Activated CD8-positive, alpha-beta memory T cell treated with anti-CD3 and anti-CD28 coated beads for 48 hours (primary cell): Measurements from ENCODE around the gene LAMA2.

ENCODE experiments used
- DNase-seq, 3 experiments: peaks; one replicate each; pipeline ENCODE4 v3.0.0-alpha.2; 2020; ENCODE audit warnings: low read depth in 2 of 3, low spot score in 2 of 3

Gene LAMA2

GRCh38 chr6:129177801-129178200 lies 294.9 kb downstream of the LAMA2 start:
- no peak for DNase-seq

DNA sequence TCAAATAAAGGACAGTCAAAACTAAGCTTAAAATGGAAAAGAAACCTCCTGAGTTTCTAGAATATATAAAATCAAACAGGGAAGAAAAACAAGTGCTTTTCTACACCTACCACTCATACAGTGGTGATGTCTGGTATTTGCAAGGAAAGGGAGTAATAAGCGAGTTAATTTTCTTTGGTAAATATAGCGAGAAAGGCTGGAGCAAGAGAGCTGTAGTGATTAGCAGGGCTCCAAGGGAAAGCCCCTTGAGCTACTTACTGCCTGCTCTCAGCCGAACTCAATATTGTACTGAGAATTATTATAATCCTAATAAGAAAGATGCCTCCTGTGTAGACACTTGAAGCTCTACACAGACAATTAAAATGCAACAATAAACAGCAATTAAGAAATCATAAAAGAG lies 296.3 kb downstream of the LAMA2 start:
- DNase-seq: no peak

DNA sequence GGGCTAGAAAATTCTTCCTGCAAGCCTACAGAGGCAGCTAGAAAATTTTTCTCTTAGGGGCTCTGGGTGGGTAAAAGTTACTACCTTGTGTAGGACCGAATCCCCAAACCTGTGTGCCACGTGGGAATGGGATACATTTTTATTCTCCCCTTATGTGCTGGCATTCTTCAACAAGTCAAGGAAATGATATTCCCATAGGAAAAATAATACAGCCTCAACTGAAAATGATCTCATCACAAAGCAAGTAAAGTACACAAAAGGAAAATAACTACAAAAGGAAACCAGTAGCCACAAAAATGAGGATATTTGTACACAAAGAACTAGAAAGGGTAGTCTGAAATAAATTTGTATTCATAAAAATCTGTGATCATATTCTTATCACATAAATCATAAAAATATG lies 298.1 kb downstream of the LAMA2 start:
- DNase-seq: no peak

DNA sequence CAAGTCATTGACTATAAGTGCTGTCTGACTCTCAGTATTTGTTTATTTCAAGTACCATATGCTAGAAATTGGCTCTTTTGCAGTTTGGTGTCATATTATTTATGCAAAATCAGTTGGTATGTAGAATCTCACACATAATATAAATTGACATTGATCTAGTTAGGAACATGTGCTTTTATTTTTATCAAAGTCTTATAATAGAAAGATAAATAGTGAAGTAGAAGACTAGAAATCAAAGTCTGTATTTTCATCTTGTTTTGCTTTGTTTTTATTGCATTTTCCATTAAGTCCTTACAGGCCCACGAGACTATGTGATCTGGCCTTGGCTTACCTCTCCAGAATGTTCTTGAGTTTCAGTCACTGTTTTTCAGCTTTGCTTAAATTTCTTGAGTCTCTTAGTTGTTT lies 300.3 kb downstream of the LAMA2 start:
- no peak for DNase-seq

GRCh38 chr6:129183681-129184301 lies 300.9 kb downstream of the LAMA2 start:
- DNase-seq: no peak

DNA sequence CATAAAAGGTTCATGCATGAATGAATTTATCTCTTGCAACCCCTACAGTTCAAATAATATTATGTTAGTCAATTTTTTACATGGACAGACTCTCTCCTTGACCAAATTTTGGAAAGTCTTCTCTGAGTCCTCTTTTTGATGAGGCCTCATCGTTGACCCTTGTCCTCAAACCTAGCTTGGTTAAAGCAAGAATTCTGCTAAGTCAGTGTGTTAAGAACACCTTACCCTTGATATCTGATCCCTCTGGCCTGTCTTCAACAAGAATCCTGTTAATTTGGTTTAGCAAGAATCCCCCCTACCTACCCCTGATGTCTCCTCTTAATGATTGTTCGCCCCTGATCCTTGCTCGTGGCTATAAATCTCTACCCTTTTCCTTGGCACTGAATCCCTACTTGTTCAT lies 301.4 kb downstream of the LAMA2 start:
- DNase-seq: no peak

DNA sequence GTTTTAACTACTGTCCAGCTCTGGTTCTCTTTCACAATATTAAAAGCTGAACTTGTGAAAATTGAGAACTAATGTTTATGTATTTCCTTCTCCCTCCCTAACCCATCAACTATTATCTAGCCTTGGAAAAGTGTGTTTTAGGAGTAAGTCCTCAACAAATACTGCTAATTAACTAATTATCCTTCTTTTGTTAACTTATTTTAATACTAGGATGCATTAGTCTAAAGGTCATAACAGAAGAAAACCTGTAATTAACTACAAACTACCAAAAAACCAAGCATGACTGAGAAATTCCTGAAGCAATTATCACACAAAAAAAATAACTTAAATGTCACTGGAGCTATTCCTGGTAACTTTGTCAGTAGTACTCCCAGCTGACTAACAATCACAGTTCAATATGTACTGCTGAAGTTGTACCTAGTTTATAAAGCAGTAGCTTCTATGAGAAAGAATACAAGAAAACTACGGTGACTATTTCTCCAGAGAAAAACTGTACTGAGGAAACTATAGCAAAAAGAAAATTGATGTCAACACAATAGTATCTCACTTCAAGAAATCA lies 301.9 kb downstream of the LAMA2 start:
- DNase-seq: no peak

GRCh38 chr6:129186988-129187387 lies 304.1 kb downstream of the LAMA2 start:
- no peak for DNase-seq

DNA sequence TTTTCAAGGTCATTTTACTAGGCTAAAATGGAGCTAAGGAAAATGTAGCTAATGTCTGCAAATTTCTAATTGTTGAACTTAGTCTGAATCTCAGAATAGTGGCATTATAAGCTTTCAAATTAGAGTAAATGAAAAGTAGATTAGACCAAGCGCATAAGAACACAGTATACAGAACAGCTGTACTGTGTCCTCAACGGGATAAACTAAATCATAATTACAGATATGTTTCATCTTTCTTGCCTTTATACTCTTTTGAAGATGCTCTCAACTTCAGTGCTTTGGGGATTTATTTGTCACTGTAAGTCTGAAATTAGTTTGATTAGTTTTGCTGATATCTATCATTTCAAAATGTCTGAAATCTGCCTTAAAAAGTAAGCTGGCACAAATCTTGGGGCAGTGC lies 305.4 kb downstream of the LAMA2 start:
- DNase-seq: no peak

DNA sequence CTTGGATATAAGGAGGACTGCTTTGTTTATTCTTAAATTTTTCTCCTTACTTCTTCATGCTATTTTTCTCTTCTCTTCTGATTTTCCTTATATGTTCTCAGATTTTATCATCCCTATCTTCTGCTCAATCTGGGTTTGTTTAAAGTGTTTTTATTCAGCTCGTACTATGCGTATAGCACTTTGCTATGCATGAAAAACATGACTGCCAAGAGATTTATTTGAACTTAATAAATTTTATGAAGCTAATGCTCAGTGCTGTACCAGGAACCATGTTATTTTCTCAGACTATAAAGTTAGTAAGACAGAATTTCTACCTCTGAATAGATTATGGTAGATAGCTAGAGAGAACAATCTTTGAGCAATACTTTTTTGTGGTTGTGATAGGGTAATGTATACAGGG lies 305.9 kb downstream of the LAMA2 start:
- no peak for DNase-seq

- no peak for DNase-seq
These were observed 306.3 kb downstream of the LAMA2 start for GRCh38 chr6:129189266-129189665.

DNA sequence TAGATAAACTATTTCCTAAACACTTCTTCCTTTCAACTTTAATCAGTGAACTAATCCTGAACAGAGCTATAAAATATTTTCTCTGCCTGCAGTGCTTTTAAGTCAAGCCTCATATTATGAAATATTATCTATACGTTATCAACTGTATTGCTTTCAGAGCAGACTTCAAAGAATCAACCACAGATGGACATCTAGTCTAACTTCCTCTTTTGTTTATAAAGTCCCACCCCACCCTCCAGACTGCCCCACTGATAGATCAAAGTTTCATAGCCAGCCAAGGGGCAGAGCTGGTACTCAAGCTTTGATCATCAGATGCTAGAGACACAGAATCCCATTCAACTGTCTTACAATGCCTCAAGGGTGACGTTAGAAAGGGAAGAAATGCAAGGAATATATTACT lies 308.3 kb downstream of the LAMA2 start:
- DNase-seq: no peak

- no peak for DNase-seq
These were observed 309.6 kb downstream of the LAMA2 start for GRCh38 chr6:129192458-129192989.

DNA sequence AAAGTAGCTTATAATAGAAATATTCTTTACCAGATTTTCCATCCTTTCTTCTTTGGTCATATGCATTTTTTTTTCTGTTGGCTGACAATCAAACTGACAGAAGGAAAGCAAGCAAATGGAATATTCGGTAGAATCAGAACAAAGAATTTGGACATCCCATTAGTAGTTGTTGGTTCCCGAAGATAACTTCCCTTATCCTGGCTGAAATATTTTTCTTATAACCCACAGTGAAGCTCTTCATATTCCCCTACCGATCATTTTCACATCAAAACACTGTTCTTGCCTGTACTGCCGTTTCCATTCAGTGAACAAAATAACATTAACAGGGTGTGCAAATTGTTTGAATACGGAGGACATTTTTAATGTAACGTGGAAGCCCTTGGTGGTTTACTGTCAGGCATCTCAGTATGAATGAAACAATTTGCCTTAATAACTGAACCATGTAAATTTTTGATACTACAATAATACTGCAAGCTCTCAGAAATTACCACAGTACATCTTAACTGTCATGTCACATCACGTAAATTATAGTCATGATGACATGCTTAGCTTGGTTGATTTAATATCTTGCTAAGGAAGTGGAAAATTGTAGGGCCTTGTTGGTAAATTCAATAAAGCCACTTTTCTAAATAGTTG lies 311.5 kb downstream of the LAMA2 start:
- no peak for DNase-seq

GRCh38 chr6:129195161-129195560 lies 312.2 kb downstream of the LAMA2 start:
- DNase-seq: no peak

DNA sequence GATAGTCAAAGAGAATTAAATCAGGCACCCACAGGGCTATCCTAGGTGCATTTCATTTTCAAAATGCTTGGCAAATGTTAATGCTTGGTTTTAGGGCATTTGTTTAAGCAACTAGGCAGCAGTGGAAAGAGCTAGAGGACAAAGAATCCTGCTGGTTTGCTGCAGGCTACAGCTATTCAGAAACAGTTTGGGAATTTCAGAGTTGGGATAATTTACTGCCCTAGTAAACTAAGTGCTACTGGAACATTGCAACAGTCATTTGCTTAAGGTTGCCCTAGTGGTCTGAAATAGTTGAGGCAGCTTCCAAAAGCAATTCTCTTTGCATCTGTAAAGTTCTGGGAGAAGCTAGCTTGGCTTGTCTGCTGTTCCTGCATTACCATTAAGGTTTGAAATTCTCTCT lies 312.7 kb downstream of the LAMA2 start:
- no peak for DNase-seq

GRCh38 chr6:129197154-129197553 lies 314.2 kb downstream of the LAMA2 start:
- no peak for DNase-seq

- DNase-seq: no peak
These were observed 317.2 kb downstream of the LAMA2 start for GRCh38 chr6:129200151-129200550.

- DNase-seq: no peak
These were observed 320.4 kb downstream of the LAMA2 start for GRCh38 chr6:129203190-129203900.

DNA sequence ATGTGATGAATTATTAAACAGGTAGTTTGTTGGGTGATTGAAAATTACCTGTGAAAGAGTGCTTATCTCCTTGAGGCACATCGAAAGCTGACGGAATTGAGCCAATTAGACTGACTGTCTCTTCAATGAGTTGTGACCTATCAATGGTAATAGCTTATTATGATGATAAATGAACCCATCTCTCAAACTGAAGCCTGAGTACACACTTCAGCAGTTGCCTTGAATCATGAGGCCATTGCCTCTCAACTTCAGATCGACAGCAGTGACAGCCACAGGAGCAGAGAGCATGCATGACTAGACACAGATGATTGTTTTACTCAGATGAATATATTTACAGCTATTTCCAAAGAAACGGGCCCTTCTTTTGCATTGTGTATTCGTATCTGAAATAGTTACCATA lies 323.9 kb downstream of the LAMA2 start:
- no peak for DNase-seq

DNA sequence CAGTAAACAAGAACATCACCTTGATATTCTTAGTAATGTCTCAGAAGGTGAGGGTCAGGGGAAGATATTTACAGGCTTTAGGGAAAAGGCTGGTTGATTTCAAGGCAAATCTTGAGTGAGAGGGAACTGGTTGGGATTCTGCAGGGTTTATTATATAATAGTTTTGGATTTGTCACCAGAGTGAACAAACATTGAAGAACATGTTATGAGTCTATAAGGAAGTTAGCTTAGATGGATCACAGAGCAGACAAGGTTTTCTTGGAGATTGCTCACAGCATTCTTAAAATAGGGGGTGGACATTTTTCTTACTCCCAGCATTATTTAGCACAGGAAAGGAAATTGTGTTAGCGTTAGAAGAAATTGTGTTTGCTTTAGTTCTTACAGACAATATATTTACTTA lies 324.9 kb downstream of the LAMA2 start:
- no peak for DNase-seq

GRCh38 chr6:129208415-129209034 lies 325.6 kb downstream of the LAMA2 start:
- DNase-seq: no peak
